GM19023 (cell line): ENCODE measurements around the gene VWA7.
A peak's percentile ranks its signal among the peaks of the same experiment; 100 is the strongest.
"Not testable (repeated sequence)": the region's sequence is repeated elsewhere in the genome, so short reads cannot be mapped to it uniquely, and the experiment has no call there.

Experiments
- ATAC-seq: cut with Tn5 transposase; IDR thresholded peaks from one replicate; pipeline ENCODE4 v1.9.1; 2021; ENCODE audit warnings: mild to moderate bottlenecking, moderate library complexity; ENCODE audit not compliant: unreplicated experiment

The VWA7 gene

DNA sequence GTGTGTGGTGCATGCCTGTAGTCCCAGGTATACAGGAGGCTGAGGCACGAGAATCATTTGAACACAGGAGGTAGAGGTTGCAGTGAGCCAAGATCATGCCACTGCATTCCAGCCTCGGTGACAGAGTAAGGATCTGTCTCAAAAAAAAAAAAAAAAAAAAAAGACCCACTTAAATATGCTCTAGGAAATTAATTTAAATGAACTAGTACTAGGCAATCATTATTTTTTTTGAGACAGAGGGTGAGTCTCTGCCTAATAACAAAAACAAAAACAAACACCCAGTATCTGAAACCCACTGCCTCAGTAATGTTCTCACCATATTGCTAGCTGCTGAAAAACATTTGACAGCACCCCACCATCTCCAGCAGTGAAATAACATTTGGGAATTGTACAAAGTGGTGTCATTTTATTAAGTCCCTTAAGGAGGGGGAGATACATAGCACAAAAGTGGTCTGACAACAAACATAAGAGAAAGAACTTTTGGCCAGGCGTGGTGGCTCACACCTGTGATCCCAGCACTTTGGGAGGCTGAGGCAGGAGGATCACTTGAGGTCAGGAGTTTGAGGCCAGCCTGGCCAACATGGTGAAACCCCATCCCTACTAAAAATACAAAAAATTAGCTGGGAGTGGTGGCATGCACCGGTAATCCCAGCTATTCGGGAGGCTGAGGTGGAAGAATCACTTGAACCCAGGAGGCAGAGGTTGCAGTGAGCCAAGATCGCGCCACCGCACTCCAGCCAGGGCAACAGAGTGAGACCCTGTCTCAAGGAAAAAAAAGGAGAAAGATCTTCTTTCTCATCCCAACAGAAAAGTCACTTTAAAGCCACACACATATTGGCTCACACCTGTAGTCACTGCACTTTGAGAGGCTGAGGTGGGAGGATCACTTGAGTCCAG lies 24.2 kb upstream of the VWA7 start:
- ATAC-seq, result not testable (repeated sequence)

- ATAC-seq, result no peak
These were observed 22.7 kb upstream of the VWA7 start for GRCh38 chr6:31799781-31800180.

- ATAC-seq, result no peak
These were observed 20.5 kb upstream of the VWA7 start for GRCh38 chr6:31797588-31797987.

- no peak for ATAC-seq
These were observed 19.9 kb upstream of the VWA7 start for GRCh38 chr6:31796993-31797385.

GRCh38 chr6:31795616-31796298 lies 18.6 kb upstream of the VWA7 start, which contains the start of gene VARS1:
Gene VARS1 (minus strand): TSS chr6:31795752. CDS start chr6:31795217, 535 bp downstream.
- ATAC-seq, result peak; percentile 72

GRCh38 chr6:31794866-31795615 lies 17.9 kb upstream of the VWA7 start:
- ATAC-seq, result peak; percentile 5

DNA sequence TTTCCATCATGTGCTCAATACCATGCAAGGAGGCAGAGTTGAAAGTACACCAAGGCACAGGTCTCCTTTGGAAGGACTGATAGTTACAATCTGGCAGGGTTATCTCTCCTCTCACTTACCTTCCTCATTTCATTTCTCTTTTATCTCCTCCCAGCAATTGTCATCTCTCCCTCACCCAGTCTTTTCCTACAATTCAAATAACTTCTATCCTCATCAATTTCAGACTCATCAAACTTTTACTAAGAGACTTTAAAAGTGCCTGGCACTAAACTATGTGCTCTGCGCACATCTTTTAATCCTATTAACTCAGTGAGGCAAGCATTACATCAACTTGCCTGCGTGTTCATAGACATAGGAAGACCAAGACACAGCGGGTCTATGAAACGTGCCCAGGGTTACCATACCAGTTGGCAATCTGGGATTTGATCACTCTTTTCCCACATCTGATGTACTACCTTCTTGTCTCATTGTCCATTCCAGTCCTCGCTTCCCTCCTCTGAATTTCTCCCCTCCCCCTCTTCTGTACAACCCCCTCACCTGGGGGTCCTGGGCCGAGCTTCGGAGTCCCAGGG lies 17.3 kb upstream of the VWA7 start:
- ATAC-seq, result no peak

DNA sequence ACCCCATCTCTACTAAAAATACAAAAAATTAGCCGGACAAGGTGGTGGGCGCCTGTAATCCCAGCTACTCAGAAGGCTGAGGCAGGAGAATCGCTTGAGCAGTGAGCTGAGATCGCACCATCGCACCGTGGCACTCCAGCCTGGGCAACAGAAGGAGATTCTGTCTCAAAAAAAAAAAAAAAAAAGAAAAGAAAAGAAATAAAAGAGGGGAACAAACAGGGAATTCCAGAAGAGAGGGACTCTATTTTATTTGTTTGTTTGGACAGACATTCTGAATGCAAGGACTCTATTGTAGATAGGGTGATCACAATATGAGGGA lies 16.8 kb upstream of the VWA7 start:
- not testable (repeated sequence) for ATAC-seq

GRCh38 chr6:31792761-31793171 lies 15.6 kb upstream of the VWA7 start:
- no peak for ATAC-seq

DNA sequence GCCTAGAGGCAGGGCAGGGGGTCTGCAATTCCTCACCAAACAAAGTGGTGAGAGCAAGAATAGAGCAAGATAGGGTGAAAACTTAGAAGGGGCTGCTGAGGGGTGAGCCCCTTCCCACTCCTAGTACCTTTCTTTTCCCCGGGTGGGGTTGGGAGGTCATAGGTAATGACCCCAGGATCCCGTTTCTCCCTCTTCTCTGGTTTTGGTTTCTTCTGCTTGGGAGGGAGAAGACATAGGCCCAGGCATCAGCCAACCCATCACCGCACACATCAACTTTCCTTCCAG lies 14.9 kb upstream of the VWA7 start:
- ATAC-seq, result no peak

GRCh38 chr6:31791324-31792089 lies 14.4 kb upstream of the VWA7 start:
- ATAC-seq, result no peak

DNA sequence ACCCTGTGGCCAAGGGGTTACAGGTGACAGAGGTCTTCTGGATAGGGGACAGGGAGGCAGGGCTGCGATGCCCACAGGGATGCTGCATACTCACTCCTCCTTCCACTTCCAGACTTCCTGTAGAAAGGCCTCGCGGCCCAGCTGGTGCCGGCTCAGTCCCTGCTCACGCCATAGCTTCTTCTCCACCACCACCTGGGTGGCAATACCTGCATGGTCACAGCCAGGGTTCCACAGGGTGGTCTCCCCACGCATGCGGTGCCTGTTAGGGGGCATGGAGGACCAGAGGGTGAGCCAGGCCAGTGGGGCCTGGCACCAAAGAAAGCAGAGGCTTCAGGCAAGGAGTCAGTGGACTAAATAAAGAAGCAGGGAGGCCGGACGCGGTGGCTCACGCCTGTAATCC lies 8.3 kb upstream of the VWA7 start:
- ATAC-seq, result no peak

- ATAC-seq, result no peak
These were observed 7.2 kb upstream of the VWA7 start for GRCh38 chr6:31784098-31784925.

GRCh38 chr6:31782126-31782855 lies 5.2 kb upstream of the VWA7 start:
- no peak for ATAC-seq

DNA sequence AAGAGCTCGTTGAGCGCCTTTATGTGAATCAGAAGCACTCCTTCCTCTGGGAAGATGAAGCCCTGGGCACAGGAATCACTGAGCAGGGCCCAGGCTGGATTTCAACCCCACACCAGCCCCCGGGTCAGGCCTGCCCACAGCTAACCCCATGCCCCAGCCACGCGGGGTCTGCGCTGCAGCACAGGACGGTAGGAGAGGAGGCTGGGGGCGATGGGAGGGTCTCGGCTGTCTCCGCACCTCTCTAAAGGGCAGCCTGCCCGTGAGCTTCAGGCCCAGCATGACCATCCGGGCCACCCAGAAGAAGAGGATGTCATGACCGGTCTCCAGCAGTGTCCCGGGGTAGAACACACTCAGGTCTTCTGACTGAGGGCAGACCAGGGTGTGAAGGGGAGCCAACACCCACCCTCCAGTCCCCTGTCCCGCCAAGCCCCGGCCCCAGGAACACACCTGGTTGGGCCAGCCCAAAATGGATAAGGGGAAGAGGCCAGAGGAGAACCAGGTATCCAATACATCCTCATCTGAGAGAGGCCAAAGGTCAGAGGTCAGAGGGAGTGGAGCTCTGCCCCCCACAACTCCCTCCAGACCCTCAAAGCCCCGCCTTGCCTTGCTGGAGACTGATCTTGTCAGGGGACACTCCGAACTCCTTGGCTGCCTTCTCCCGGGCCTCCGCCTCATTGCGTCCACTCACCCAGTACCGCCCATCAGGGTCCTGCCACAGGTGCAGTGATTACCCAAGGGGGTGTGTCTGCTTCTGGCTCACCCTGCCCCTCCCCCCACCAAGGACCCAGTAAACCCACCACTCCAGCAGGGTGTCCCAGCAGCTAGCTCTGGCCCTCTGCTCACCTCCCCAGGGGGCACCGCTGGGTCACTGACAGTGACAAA lies 4.4 kb upstream of the VWA7 start:
- ATAC-seq, result no peak

GRCh38 chr6:31780507-31781243 lies 3.5 kb upstream of the VWA7 start:
- no peak for ATAC-seq

- no peak for ATAC-seq
These were observed 2.8 kb upstream of the VWA7 start for GRCh38 chr6:31779908-31780307.
